Activated naive CD4-positive, alpha-beta T cell treated with anti-CD3 and anti-CD28 coated beads, Interleukin-2, amount 50 U/mL, for 24 hours (primary cell): ENCODE data around the gene HIGD2B.
"Not testable (repeated sequence)": the region's sequence is repeated elsewhere in the genome, so short reads cannot be mapped to it uniquely, and the experiment has no call there.

ENCODE experiments used
- H3K27ac Mint-ChIP-seq: one replicate; pipeline ENCODE4 v1.8.0; 2021; ENCODE audit warnings: mild to moderate bottlenecking, mixed read lengths
- H3K27me3 Mint-ChIP-seq: one replicate; pipeline ENCODE4 v1.8.0; 2021; ENCODE audit warnings: mixed read lengths
- H3K36me3 Mint-ChIP-seq: one replicate; pipeline ENCODE4 v1.8.0; 2021; ENCODE audit warnings: mixed read lengths
- H3K4me1 Mint-ChIP-seq: one replicate; pipeline ENCODE4 v1.8.0; 2021; ENCODE audit warnings: mixed read lengths
- H3K4me3 Mint-ChIP-seq: one replicate; pipeline ENCODE4 v1.8.0; 2021; ENCODE audit warnings: mild to moderate bottlenecking, mixed read lengths
- H3K9me3 Mint-ChIP-seq: one replicate; pipeline ENCODE4 v1.8.0; 2021; ENCODE audit warnings: mixed read lengths

The HIGD2B gene

GRCh38 chr15:72685925-72686794 lies at the start of gene HIGD2B, which contains the start of gene BBS4:
TSS of gene HIGD2B (minus strand) at chr15:72686182. CDS start at chr15:72676374, 9,808 bp downstream.
TSS of gene BBS4 (plus strand) at chr15:72686207. CDS start at chr15:72686228, 21 bp downstream.
- Mint-ChIP-seq H3K4me3 (peak within 1 kb of the TSS; percentile 99), H3K36me3 (no peaks in the 10 kb centered on the region), H3K4me1 (peaks cover 28% of the 10 kb centered on the region), H3K27ac (peak within 1 kb of the TSS; percentile 97), H3K9me3 (no peaks in the 10 kb centered on the region), H3K27me3 (no peaks in the 10 kb centered on the region)

DNA sequence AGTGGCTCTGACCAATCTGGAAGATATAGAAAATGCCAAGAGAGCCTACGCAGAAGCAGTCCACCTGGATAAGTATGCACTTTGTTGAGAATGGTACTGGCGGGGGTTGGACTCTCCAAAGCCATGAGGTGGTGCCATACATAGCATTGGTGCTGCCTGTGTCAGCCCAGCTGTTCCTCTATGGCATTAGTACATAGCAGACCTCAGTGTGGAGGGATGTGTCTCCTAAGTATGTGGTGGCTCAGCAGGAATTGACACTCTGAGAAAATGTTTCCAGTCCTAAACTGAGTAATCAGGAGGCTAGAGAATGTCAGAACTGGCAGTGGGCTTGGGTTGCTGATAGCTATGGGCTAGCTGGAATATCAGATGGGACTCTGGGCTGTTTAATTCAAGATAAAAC lies 49.1 kb upstream of the HIGD2B start:
- H3K4me3 Mint-ChIP-seq = no peak overlapping the region
- H3K27me3 Mint-ChIP-seq = no peaks in the 10 kb centered on the region
- H3K9me3 Mint-ChIP-seq = peaks cover 5% of the 10 kb centered on the region
- H3K36me3 Mint-ChIP-seq = peaks cover 26% of the 10 kb centered on the region
- no peak overlapping the region for H3K27ac Mint-ChIP-seq
- peaks cover 32% of the 10 kb centered on the region for H3K4me1 Mint-ChIP-seq

- Mint-ChIP-seq H3K9me3 (peaks cover 5% of the 10 kb centered on the region), H3K36me3 (peaks cover 21% of the 10 kb centered on the region), H3K4me3 (no peak overlapping the region), H3K27me3 (no peaks in the 10 kb centered on the region), H3K4me1 (peaks cover 22% of the 10 kb centered on the region), H3K27ac (peak overlapping the region; percentile 79)
These were observed 48.2 kb upstream of the HIGD2B start for GRCh38 chr15:72733941-72734738.

GRCh38 chr15:72732516-72732915 lies 46.5 kb upstream of the HIGD2B start:
- peak overlapping the region; percentile 30 for H3K27ac Mint-ChIP-seq
- H3K27me3 Mint-ChIP-seq = no peaks in the 10 kb centered on the region
- H3K4me1 Mint-ChIP-seq = peaks cover 10% of the 10 kb centered on the region

GRCh38 chr15:72732086-72732485 lies 46.1 kb upstream of the HIGD2B start:
- no peaks in the 10 kb centered on the region for H3K27me3 Mint-ChIP-seq
- H3K4me1 Mint-ChIP-seq = peaks cover 7% of the 10 kb centered on the region
- peaks cover 13% of the 10 kb centered on the region for H3K36me3 Mint-ChIP-seq
- peak overlapping the region; percentile 10 for H3K27ac Mint-ChIP-seq
- no peak overlapping the region for H3K4me3 Mint-ChIP-seq
- H3K9me3 Mint-ChIP-seq = no peaks in the 10 kb centered on the region

More at GRCh38 chr15:72732516-72732915, 46.5 kb upstream of the HIGD2B start:
- Mint-ChIP-seq H3K4me3 (no peak overlapping the region), H3K36me3 (peaks cover 15% of the 10 kb centered on the region), H3K9me3 (no peaks in the 10 kb centered on the region)

- Mint-ChIP-seq H3K36me3 (peaks cover 6% of the 10 kb centered on the region), H3K27ac (no peak overlapping the region), H3K4me3 (no peak overlapping the region), H3K4me1 (no peaks in the 10 kb centered on the region), H3K27me3 (no peaks in the 10 kb centered on the region), H3K9me3 (no peaks in the 10 kb centered on the region)
These were observed 42.8 kb upstream of the HIGD2B start for GRCh38 chr15:72728821-72729220.

DNA sequence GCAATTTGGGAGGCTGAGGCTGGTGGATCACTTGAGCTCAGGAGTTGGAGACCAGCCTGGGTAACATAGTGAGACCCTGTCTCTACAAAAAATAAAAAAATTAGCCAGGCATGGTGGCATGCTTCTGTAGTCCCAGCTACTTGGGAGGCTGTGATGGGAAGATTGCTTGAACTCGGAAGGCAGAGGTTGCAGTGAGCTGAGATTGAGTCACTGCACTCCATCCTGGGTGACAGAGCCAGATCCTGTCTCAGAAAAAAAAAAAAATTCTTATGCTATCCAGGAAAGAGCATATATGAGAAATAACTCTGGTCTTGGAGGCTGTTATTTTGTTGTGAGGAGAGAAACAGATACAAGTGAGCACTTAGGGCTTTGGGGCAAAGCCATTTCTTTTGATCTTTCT lies 42.3 kb upstream of the HIGD2B start:
- H3K27ac Mint-ChIP-seq, H3K4me3 Mint-ChIP-seq, H3K36me3 Mint-ChIP-seq, H3K4me1 Mint-ChIP-seq, H3K27me3 Mint-ChIP-seq, H3K9me3 Mint-ChIP-seq: not testable (repeated sequence)

DNA sequence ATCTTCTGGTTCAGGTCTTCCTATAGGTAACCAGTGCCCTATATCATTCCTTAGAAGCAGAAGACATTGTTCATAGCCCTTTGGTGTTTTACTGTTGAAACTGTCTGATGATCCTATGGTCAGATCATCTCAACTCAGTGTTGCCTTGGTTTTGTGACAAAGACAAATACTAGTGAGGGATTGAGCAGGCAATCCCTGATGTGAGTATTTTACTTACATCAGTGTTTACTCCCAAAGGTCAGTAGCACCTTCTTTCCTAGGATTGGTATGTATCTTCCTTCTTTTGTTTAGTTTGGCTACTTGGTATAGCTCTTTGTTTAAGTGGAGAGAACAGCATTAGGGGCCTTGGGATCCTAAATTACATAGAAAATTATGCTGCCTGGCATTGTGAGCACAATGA lies 41.2 kb upstream of the HIGD2B start:
- H3K27ac Mint-ChIP-seq = no peak overlapping the region
- no peaks in the 10 kb centered on the region for H3K27me3 Mint-ChIP-seq
- H3K4me1 Mint-ChIP-seq = no peaks in the 10 kb centered on the region
- peaks cover 6% of the 10 kb centered on the region for H3K36me3 Mint-ChIP-seq
- no peak overlapping the region for H3K4me3 Mint-ChIP-seq
- no peaks in the 10 kb centered on the region for H3K9me3 Mint-ChIP-seq

DNA sequence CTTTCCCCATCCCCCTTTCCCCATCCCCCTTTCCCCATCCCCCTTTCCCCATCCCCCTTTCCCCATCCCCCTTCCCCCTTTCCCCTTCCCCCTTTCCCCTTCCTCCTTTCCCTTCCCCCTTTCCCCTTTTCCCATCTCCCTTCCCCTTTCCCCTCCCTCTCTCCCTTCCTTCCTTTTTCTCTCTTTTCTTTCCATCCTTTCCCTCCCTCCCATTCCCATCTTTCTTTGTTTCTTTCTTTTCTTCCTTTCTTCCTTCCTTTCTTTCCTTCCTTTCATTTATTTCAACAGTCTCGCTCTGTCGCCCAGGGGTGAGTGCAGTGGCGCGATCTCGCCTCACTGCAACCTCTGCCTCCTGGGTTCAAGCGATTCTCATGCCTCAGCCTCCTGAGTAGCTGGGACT lies 39.9 kb upstream of the HIGD2B start:
- not testable (repeated sequence) for H3K9me3 Mint-ChIP-seq, H3K27me3 Mint-ChIP-seq, H3K4me1 Mint-ChIP-seq, H3K27ac Mint-ChIP-seq, H3K4me3 Mint-ChIP-seq, H3K36me3 Mint-ChIP-seq

GRCh38 chr15:72725446-72725845 lies 39.5 kb upstream of the HIGD2B start:
- Mint-ChIP-seq H3K4me3 (no peak overlapping the region), H3K4me1 (no peaks in the 10 kb centered on the region), H3K9me3 (no peaks in the 10 kb centered on the region), H3K27me3 (no peaks in the 10 kb centered on the region), H3K27ac (no peak overlapping the region), H3K36me3 (peaks cover 4% of the 10 kb centered on the region)

DNA sequence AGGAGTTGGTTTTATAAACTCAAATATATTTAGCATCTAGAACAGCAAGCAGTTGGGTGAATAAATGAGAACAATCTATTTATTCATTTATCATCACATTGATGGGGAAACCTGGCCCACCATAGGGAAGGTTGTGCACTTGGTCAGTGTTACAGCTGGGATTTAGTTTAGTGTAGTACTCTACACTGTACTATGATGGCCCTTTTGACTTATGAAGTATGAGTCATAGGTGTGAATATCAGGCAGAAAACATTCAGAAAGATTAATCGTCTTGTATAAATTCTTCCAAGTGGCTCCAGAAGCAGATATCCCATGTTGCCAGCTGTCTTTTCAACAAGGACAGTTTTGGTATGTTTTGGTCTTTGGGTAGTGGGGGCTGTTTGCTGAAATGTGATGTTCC lies 38.0 kb upstream of the HIGD2B start:
- Mint-ChIP-seq H3K27ac (no peak overlapping the region), H3K4me3 (no peak overlapping the region), H3K27me3 (no peaks in the 10 kb centered on the region), H3K9me3 (no peaks in the 10 kb centered on the region), H3K36me3 (peaks cover 4% of the 10 kb centered on the region), H3K4me1 (no peaks in the 10 kb centered on the region)

DNA sequence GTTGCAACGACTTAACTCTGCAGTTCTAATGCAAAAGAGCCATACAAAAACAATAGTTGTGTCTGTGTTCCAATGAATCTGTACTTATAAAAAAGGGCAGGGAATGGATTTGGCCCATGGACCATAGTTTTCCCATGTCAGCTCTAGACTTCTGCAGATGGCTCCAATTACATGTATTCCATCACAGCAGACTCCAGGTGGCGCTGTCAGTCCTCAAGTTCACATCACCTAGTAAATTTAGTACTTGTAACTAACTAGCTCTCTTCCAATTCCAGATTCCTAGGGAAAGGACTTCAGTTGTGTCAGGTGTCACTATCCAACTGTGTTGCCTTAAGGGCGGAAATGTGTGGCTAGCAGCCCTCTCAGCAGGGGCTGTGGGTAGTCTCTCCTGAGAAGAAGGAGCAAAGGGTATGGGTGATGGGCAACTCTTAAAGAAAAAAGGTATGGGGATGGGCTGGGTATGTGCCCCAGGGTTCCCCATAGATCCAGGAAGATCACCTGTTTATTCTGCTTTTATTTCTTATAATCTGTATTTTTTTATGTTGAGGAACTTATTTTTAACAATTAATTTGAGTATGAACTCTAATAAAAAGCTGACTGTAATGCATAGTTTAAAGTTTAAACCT lies 36.2 kb upstream of the HIGD2B start:
- H3K4me3 Mint-ChIP-seq = no peak overlapping the region
- peak overlapping the region; percentile 30 for H3K27ac Mint-ChIP-seq
- H3K4me1 Mint-ChIP-seq = no peaks in the 10 kb centered on the region
- H3K36me3 Mint-ChIP-seq = peaks cover 8% of the 10 kb centered on the region
- no peaks in the 10 kb centered on the region for H3K9me3 Mint-ChIP-seq
- H3K27me3 Mint-ChIP-seq = no peaks in the 10 kb centered on the region

- H3K27ac Mint-ChIP-seq, H3K27me3 Mint-ChIP-seq, H3K9me3 Mint-ChIP-seq, H3K36me3 Mint-ChIP-seq, H3K4me3 Mint-ChIP-seq: not testable (repeated sequence)
- H3K4me1 Mint-ChIP-seq = peaks cover 12% of the 10 kb centered on the region
These were observed 22.7 kb upstream of the HIGD2B start for GRCh38 chr15:72708551-72709303.

DNA sequence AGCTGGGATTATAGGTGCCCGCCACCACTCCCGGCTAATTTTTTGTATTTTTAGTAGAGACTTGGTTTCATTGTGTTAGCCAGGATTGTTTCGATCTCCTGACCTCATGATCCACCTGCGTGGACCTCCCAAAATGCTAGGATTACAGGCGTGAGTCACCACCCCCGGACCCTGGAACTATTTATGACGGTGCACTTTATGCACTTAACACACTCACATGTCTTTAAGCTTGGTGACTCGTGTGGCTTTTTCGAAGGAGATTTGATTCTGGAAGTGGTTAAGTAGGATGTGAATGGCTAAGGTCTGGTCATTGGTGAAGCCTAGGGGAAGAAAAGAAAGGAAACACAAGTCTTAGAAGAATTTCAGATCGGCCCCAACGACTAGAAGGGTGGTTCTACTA lies 20.3 kb upstream of the HIGD2B start:
- Mint-ChIP-seq H3K4me1 (peaks cover 13% of the 10 kb centered on the region), H3K36me3 (peaks cover 6% of the 10 kb centered on the region), H3K9me3 (no peaks in the 10 kb centered on the region), H3K27me3 (no peaks in the 10 kb centered on the region), H3K4me3 (no peak overlapping the region), H3K27ac (no peak overlapping the region)

GRCh38 chr15:72700076-72700475 lies 14.1 kb upstream of the HIGD2B start:
- Mint-ChIP-seq H3K9me3 (no peaks in the 10 kb centered on the region), H3K4me3 (no peak overlapping the region), H3K36me3 (peaks cover 8% of the 10 kb centered on the region), H3K27me3 (no peaks in the 10 kb centered on the region), H3K27ac (no peak overlapping the region), H3K4me1 (peaks cover 17% of the 10 kb centered on the region)
